Activated naive CD4-positive, alpha-beta T cell treated with anti-CD3 and anti-CD28 coated beads, Interleukin-2, amount 50 U/mL, for 16 hours (primary cell): ENCODE data around the gene ZNF556.

Experiments used
- DNase-seq: peaks from one replicate; pipeline ENCODE4 v3.0.0-alpha.2; 2020

ZNF556 gene

DNA sequence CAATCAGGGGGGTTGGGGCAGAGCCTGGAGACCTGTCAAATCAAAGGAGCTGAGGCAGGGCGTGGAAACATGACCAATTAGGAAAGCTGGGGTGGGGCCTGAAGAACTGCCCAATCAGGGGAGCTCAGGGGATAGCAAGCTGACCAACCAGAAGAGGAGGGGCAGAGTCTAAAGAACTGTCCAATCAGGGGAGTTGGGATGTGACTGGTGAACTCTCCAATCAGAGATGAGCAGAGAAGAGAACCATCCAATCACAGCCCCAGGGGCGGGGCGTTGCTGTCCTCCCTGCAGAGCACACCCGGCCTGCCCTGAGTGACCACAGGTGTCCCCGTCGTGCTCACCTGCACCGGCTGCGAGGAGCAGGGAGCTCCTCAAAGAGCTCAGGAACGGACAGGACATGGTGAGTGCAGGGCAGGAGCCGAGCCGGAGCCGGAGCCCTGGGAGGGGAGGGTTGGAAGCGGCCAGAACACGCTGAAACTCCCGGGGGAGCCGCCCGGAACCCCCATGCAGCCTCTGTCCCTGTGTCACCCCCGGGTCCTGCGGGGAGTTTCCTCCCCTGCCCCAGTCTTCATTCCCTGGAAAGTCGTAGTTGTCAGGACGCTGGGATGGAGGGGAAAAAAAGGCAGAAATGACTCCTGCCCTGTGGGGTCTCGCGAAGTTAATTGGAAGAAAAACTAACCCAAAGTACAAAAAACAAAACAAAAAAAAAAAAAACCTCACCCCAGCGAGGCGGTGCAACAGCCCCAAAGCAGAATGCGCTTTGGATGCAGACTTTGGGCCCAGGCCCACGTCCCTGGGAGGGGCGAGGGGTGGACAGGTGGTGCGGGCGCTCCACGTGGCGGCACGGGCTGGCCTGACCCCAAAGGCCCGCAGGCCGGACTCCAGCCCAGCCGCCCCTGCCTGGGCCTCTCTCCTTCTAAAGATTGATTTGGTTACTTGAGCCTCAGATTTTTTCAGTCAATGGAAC is at the start of gene ZNF556:
ZNF556 (plus strand) TSS at position 311 of the 967 bp plus-strand sequence; CDS start at position 398, 87 bp downstream.
- DNase-seq = no peak

DNA sequence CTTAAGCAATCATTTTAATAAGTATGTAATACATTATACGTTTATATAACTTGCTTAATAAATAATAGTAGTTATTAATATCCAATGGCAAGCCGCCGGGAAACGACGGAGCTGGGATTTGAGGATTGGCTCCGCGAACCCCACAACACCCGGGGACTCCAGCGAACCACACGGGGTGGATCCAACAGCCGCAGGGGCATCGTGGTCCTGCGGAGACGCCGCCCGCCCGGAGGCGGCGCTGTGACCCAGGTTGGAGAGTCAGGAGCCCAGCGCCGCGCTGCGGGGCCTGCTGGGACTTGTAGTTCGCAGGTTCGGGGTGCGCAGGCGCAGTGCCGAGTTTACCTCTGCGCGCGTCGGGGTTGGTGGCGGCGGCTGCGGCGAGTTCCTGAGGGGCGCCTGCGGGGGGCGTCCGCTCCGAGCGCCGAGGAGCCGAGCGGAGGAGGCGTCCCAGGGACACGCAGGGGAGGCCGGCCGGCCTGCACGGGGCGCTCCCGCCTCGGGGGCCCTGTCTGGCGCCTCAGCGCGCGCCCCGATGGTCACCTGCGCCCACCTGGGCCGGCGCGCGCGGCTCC is 47.5 kb upstream of the ZNF556 start, which contains the start of gene ZNF554:
ZNF554 (plus strand) TSS at position 329 of the 572 bp plus-strand sequence; CDS start at position 533, 204 bp downstream.
- peak; percentile 99 for DNase-seq

DNA sequence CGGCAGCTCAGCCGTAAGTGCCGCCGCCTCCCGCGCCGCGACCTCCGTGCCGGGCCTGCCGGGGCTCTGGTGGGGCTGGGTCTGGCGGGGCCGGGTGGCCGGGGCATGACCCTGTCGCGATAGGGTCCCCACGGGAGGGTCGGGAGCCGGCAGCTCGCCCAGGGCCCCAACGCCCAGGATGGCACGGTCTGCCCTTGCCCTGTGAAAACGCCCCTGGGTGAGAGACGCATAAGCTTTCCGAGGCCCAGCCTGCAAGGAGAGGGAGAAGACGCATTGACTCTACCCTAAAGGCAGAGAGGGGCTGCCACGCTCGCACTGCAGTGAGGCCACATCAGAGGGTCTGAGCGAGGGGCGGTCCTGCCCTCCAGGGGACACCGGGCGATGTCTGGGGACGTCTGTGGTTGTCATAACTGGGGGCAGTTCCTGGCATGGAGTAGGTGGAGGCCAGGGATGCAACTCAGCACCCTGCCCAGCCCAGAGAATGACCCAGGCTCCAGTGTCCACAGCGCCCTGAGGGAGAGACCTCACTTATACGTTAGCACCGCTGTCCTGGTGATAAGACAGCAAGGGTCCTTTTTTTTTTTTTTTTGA is 46.9 kb upstream of the ZNF556 start:
- no peak for DNase-seq

DNA sequence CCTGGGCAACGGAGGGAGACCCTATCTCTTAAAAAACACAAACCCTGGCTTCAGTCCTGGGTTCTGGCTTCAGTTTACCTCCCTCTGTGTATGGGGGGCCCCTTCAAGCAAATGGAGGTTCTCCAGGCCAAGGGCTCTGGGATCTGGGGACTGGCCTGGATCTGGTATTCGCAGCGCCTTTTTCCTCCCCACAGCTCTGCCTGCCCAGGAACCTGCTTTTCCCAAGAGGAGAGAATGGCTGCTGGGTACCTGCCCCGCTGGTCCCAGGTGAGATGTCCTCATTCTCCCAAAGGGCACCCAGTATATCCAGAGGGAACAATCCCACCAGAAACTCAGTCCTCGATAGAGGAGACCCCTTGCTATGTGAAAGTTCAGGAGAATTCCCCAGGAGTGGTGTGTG is 44.3 kb upstream of the ZNF556 start:
- DNase-seq = no peak

DNA sequence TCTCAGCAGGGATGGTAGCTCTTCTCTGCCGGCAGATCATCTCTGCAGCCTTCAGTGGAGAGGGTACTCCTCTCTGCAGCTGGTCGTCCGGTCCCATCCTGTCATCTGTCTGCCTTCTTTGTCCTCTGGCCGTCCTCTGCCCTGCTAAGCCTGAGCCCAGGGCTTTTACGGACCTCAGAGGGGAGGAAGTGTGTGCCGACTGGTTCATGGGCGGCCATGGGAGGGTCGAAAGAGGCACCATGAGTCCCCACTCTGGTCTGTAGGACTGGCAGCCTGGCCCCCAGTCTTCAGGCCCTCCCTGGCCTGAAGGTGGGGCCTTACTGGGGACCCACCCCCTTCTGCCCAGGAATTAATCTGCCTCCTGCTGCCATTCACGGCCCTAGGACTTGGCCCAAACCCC is 43.5 kb upstream of the ZNF556 start:
- DNase-seq = no peak

DNA sequence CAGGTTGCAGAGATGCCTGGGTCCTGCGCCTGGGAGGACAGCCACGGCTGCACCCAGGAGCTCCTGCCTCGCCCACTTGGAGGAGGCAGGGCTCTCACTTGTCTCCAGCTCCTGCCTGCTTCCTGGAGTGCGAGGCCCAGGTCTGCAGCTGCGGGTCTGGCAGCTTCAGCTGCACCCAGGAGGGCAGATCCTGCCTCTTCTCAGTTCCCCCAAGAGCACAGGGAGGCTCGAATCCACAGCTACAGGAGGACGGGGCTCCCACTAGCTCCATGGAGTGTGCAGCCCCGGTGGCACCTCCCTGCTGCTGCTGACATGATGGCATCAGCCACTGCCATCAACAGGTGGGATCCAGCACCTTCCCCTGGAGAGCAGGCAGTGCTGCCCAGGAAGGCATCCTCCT is 43.0 kb upstream of the ZNF556 start:
- DNase-seq = no peak

DNA sequence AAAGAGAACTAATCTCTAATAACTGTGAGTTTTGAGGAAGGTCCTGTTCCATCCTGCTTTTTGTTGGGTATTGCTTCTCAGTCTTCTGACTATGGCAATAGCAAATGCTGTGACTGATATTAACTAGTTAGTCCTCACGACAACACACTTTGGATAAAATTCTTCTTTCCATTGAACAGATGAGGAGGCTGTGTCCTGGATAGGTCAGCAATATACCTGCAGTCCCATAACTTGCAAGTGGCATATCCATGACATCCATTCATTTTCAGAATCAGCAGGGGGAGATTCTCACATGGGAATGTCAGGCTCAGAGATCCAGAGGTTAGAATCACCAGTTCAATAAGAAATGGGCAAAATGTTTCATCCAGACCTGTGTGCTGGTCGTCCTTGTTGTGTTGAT is 40.1 kb upstream of the ZNF556 start:
- DNase-seq = no peak

DNA sequence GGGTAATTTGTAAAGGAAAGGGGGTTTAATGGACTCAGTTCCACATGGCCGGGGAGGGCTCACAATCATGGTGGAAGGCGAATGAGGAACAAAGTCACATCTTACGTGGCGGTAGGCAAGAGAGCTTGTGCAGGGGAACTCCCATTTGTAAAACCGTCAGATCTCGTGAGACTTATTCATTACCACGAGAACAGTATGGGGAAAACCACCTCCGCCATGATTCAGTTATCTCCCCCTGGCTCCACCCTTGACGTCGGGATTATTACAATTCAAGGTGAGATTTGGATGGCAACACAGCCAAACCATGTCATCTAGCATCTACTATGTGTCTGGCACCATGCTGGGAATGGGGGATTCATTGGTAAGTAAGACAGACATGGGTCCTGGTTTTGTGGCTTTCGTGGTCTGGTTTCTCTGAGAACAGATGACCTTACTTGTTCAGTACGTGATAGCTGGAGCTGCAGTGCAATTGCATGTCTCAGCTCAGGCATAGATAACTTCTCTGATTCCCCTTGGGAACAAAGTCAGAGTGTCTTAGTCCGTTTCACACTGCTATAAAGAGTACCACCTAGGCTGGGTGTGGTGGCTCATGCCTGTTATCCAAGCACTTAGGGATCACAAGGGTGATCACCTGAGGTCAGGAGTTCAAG is 39.2 kb upstream of the ZNF556 start:
- DNase-seq = no peak

DNA sequence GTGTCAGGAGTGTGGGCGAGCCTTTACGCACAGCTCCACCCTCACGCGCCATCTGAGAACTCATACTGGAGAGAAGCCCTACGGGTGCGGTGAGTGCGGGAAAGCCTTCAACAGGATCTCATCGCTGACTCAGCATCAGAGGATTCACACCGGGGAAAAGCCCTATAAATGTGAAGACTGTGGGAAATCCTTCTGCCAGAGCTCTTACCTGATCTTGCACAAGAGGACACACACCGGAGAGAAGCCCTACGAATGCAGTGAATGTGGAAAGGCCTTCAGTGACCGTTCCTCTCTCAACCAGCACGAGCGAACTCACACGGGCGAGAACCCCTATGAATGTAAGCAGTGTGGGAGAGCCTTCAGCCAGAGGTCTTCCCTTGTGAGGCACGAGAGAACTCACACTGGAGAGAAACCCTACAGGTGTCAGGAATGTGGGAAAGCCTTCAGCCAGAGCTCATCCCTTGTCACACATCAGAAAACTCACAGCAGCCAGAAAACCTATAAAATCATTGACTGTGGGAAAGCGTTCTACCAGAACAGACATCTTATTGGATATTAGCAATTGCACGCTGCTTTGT is 32.8 kb upstream of the ZNF556 start:
- no peak for DNase-seq

DNA sequence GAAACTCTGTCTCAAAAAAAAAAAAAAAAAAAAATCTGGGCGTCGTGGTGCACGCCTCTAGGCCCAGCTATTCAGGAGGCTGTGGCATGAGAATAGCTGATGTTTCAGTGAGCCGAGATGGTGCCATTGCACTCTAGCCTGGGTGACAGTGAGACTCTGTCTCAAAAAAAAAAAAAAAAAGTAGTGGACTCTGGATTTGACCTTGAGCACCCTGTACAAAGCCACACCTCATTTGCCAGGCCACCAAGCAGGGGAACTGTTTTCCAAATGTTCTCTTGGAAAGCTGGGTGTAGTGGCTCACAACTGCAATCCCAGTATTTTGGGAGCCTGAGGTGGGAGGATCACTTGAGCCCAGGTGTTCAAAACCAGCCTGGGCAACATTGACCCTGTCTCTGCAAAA is 29.7 kb upstream of the ZNF556 start:
- no peak for DNase-seq

DNA sequence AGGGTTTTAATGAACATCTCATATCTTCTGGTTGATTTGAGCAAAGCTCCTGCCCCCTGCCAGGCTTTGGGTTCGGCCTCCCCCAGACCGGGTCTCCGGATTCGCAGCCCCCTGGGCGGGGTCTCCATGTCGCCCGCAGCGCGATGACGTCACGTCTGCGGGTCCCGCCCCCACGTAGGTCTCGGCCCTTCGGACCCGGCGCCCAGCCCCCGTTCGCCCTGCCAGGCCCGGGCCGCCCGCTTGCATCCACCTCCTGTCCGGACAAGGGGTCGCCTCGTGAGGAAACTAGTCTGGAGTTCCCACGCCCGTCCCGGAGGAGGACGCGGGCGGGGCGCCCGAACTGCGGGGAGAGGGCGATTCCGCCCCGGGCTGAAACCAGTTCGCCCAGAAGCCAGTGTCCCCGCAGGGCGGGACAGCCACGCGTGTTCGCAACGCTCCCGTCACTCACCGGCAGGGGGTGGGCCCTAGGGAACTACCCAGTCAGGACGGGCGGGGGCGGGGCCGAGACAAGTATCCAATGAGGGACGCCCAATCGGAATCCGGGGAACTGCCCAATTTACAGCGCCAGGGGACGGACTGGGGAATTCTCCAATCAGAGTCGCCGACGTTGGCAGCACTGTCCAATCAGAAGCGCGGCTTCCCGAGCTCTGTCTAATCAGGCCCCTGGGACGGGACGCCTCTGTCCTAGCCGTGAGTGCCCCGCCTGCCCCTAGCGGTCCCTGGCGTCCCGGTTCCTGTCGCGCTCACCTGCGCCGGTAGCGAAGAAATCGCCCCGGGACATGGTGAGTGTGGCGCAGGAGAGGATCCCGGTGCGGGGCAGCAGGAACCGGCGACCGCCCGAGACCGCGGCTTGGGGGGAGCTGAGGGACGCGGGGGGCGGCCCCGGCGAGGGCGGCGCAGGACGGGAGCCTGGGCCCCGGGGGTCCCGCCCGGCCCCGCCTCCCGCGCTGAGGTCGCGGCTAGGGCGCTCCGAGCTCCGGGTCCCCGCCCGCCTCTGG is 26.0 kb upstream of the ZNF556 start, which contains the start of gene ZNF555:
ZNF555 (plus strand) TSS at position 682 of the 998 bp plus-strand sequence; CDS start at position 780, 98 bp downstream.
- DNase-seq = peak; percentile 97

DNA sequence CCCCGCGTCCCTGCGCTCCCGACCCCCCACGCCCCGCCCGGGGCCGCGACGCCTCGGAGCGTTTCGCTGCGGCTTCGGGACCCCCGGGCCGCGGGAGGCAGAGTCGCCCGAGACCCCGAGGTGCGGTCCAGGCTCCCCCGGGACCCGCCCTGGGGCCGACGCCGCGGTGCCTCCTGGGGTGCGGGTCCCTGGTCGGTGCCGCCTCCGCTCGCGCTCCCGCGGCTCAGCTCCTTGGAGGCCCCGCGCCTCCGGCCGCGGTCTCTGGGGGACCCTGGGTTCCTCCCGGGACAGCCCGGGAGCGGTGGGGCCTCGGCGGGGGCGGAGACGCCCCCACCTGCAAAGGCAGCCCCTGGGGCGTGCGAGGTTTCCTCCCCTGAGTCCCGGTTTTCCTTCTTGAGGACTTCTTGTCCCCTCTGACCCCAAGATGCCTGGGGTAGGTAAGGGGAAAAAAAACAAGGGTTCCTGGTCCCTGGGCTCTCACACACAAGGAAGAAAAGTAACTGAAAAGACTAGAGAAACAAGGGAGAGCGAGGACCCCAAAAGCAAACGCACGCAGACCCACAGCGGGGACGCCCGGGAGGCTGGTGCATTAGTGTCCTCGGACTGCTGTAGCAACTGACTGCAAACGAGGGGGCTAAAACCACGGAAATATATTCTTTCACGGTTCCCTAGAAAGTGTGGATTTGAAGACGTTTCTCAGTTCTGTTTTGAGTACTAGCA is 25.1 kb upstream of the ZNF556 start:
- no peak for DNase-seq

DNA sequence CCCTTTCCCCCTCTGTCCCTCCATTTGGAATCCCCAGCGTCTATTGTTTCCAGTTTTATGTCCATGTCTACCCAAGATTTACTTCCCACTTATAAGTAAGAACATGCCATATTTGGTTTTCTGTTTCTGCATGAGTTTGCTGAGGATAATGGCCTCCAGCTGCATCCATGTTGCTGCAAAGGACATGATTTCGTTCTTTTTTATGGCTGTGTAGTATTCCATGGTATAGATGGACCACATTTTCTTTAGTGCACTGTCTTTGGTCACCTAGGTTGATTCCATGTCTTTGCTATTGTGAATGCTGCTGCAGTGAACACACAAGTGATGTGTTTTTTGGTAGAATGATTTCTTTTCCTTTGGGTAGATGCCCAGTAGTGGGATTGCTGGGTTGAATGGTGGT is 22.0 kb upstream of the ZNF556 start:
- no peak for DNase-seq

DNA sequence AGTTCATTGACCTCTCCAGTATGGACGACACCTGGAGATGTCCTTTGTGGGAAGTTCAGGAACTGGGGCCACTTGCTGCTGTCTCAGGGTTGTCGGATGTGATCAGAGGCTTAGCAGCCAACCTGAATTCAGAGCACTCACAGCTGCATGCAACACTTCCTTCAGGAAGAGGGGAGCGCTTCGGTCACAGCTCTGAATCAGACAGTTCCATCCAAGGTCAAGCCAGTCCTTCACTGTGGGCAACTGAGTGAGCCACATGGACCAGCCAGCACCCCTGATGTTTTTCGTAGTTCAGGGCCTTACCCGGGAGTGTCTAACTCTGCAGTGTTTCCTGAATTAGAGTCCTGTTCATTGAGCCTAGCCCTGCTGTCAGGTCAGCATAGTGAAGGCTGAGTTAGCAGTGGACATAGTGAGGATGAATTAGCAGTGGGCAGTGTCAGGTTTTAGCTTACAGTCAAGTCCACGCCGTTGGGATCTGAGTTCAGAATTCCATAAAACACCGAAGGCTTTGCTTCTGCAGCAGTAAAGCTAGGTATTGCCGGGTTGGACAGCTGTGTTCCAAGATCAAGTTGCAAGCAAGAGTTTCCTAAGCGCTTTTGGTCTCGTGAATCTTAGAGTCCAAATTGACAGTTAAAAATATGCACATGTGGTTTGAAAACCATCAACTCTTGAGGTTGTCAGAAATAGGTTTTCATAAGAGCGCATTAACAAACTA is 20.8 kb upstream of the ZNF556 start:
- no peak for DNase-seq

DNA sequence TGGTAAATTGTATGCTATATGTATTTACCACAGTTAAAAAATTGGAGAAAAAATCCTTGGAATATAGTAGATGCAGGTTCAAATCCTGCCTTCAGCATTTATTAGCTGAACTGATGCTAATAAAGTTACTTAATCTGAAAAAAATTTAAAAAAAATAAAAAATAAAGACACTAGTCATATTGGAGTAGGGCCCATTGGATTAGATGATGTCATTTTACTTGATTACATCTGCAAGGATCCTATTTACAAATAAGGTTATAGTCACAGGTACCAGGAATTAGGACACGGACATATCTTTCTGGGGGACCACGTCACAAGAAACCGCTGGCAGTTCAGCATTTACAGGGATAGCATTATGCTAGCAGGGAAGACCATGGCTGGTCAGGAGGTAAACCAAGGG is 19.6 kb upstream of the ZNF556 start:
- no peak for DNase-seq

DNA sequence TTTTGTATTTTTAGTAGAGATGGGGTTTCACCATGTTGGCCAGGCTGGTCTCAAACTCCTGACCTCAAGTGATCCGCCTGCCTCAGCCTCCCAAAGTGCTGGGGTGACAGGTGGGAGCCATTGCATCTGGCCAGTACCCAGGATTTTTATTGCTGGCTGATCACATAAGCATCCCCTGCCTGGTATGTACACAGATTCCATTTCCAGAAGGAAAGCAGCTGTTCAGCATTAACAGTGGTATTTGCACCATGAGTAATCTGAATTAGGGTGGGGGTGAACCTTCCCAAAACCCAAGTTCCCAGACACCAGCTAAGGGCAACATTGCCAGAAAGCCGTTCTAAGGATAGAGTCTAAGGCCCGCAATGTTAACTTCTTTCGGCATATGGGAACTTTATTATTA is 18.5 kb upstream of the ZNF556 start:
- no peak for DNase-seq

DNA sequence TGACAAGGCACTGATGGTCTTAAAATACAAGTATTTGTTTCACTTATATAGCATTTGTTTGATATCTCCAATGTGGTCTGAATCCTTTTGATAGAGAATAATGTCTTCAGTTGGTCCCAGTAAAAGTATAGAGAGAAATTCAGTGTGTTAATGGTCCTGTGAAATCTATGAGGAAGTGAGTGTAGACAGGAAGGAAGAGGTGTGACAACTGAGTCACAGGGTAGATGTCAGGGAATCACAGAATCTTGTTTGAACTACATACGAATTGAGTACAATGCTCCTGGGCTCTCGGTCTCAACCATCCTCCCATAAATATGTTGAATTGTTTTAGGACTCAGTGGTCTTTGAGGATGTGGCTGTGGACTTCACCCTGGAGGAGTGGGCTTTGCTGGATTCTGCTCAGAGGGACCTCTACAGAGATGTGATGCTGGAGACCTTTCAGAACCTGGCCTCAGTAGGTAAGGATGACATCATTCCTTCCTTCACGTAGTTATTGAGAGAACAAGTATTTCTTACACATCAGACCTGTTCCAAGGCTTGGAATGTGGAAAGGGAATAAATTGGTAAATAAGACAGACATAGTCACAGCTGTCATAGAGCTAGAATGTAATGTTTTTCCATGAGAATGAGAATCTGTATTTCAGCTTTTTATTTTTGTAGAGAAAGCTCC is 16.7 kb upstream of the ZNF556 start:
- no peak for DNase-seq

DNA sequence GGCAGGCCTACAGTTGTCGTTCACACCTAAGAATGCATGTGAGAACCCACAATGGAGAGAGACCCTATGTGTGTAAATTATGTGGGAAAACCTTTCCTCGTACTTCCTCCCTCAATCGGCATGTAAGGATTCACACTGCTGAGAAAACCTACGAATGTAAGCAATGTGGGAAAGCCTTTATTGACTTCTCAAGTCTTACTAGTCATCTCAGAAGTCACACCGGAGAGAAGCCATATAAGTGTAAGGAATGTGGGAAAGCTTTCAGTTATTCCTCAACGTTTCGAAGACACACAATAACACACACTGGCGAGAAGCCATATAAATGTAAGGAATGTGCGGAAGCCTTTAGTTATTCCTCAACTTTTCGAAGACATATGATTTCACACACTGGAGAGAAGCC is 14.5 kb upstream of the ZNF556 start:
- DNase-seq = no peak

DNA sequence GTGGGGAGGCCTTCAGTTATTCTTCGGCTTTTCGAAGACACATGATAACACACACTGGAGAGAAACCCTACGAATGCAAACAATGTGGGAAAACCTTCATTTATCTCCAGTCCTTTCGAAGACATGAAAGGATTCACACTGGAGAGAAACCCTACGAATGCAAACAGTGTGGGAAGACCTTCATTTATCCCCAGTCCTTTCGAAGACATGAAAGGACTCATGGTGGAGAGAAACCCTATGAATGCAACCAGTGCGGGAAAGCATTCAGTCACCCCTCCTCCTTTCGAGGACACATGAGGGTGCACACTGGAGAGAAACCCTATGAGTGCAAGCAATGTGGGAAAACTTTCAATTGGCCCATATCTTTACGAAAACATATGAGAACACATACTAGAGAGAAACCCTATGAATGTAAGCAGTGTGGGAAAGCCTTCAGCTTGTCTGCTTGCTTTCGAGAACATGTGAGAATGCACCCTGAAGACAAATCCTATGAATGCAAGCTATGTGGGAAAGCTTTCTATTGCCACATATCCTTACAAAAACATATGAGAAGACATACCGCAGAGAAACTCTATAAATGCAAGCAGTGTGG is 14.0 kb upstream of the ZNF556 start:
- DNase-seq = no peak
